OCI-LY1 (cell line): ENCODE data around the gene DGKG.

Experiments
- CTCF ChIP-seq: fragments of 200-600 bp; sonication (generic), shearing (Covaris generic); IDR thresholded peaks from 2 replicates; pipeline ENCODE4 v1.5.1; 2017; ENCODE audit warnings: mild to moderate bottlenecking, antibody characterized with exemption, low read length, moderate library complexity, mixed read lengths
- EZH2 ChIP-seq: fragments of 200-600 bp; sonication (generic), shearing (Covaris generic); IDR thresholded peaks from 2 replicates; pipeline ENCODE4 v1.8.0; 2017; ENCODE audit warnings: borderline replicate concordance, mixed run types, mild to moderate bottlenecking, antibody characterized with exemption, low read length, moderate library complexity, mixed read lengths

- TF ChIP-seq CTCF (no peak), EZH2 (no peak)
These were observed 86.6 kb downstream of the DGKG start for GRCh38 chr3:186275436-186275835.
